Brain microvascular endothelial cell (primary cell): ENCODE measurements around the gene CTNNA3.

Experiments
- DNase-seq: peaks from one replicate; pipeline ENCODE4 v3.0.0-alpha.2; 2020
- H3K27ac ChIP-seq: fragments of 250-450 bp; sonication (Bioruptor Pico); 2 replicates; pipeline ENCODE4 v1.5.1; 2020; ENCODE audit warnings: mild to moderate bottlenecking, moderate library complexity
- H3K27me3 ChIP-seq: fragments of 250-450 bp; sonication (Bioruptor Pico); replicated peaks from 2 replicates; pipeline ENCODE4 v1.5.1; 2020; ENCODE audit warnings: mild to moderate bottlenecking
- H3K36me3 ChIP-seq: fragments of 250-450 bp; sonication (Bioruptor Pico); replicated peaks from 2 replicates; pipeline ENCODE4 v1.5.1; 2020; ENCODE audit warnings: mild to moderate bottlenecking
- H3K4me3 ChIP-seq: 2 replicates; pipeline ENCODE4 v1.5.1; 2011; ENCODE audit warnings: low read depth, mild to moderate bottlenecking, control low read depth, low read length, moderate library complexity
- CTCF ChIP-seq: IDR thresholded peaks from 2 replicates; pipeline ENCODE4 v1.5.1; 2011; ENCODE audit warnings: low read depth, mild to moderate bottlenecking, moderate library complexity, low read length, control low read depth, inconsistent platforms; ENCODE audit errors: missing control alignments
- in situ Hi-C: cut with HindIII; loops from 2 replicates; pipeline ENCODE4 v1.10.0; 2017; ENCODE audit warnings: low sequenced_read_pairs, low pct_ligation_motif_present

The CTNNA3 gene

GRCh38 chr10:66180021-66180420, 1516.0 kb downstream of the CTNNA3 start:
- H3K27ac ChIP-seq = no peak overlapping the region
- in situ Hi-C loops = no loop called here
- no peaks in the 10 kb centered on the region for H3K36me3 ChIP-seq
- H3K27me3 ChIP-seq = no peaks in the 10 kb centered on the region
- no peak for DNase-seq
- no peak for TF ChIP-seq CTCF
- H3K4me3 ChIP-seq = no peak overlapping the region

- TF ChIP-seq CTCF = no peak
- peak; percentile 22 for DNase-seq
- in situ Hi-C loops = no loop called here
- Histone ChIP-seq H3K36me3 (no peaks in the 10 kb centered on the region), H3K27me3 (no peaks in the 10 kb centered on the region), H3K27ac (no peak overlapping the region), H3K4me3 (no peak overlapping the region)
Measured at GRCh38 chr10:66176772-66177171, 1519.2 kb downstream of the CTNNA3 start.

GRCh38 chr10:66167816-66168215, 1528.2 kb downstream of the CTNNA3 start:
- Histone ChIP-seq H3K36me3 (no peaks in the 10 kb centered on the region), H3K4me3 (no peak overlapping the region), H3K27me3 (no peaks in the 10 kb centered on the region), H3K27ac (no peak overlapping the region)
- in situ Hi-C loops = no loop called here
- DNase-seq = peak; percentile 65
- TF ChIP-seq CTCF = no peak

GRCh38 chr10:66162560-66163143, 1533.3 kb downstream of the CTNNA3 start:
- in situ Hi-C loops = no loop called here
- no peaks in the 10 kb centered on the region for H3K36me3 ChIP-seq
- H3K27ac ChIP-seq = no peak overlapping the region
- no peak for DNase-seq
- TF ChIP-seq CTCF = no peak
- H3K27me3 ChIP-seq = no peaks in the 10 kb centered on the region
- no peak overlapping the region for H3K4me3 ChIP-seq

GRCh38 chr10:66151346-66151745, 1544.6 kb downstream of the CTNNA3 start:
- Histone ChIP-seq H3K27ac (no peak overlapping the region), H3K27me3 (no peaks in the 10 kb centered on the region), H3K4me3 (no peak overlapping the region), H3K36me3 (no peaks in the 10 kb centered on the region)
- DNase-seq = no peak
- in situ Hi-C loops = no loop called here
- TF ChIP-seq CTCF = no peak

- DNase-seq = no peak
Measured at GRCh38 chr10:66148312-66148711, 1547.7 kb downstream of the CTNNA3 start.

More at GRCh38 chr10:66148312-66148711, 1547.7 kb downstream of the CTNNA3 start:
- H3K4me3 ChIP-seq = no peak overlapping the region
- H3K27ac ChIP-seq = no peak overlapping the region
- no peak for TF ChIP-seq CTCF
- in situ Hi-C loops = no loop called here
- no peaks in the 10 kb centered on the region for H3K27me3 ChIP-seq
- H3K36me3 ChIP-seq = no peaks in the 10 kb centered on the region
